CD4-positive, alpha-beta memory T cell (primary cell): ENCODE data around the gene EIF4ENIF1. TPM values are rescaled to one million over a fixed set of nuclear protein-coding genes. Genes with fewer than 3 reads are reported as not detected.

Experiments used
- CTCF ChIA-PET: fragments of 350-600 bp; sonication (Branson Sonifier 250); formaldehyde crosslinking; loops from one replicate; lab custom pipeline; 2021; ENCODE audit warnings: inconsistent platforms; ENCODE audit not compliant: partially characterized antibody; lab: Charles Lee
- POLR2A ChIA-PET: fragments of 350-600 bp; sonication (Branson Sonifier 250); formaldehyde crosslinking; loops from one replicate; lab custom pipeline; 2021; ENCODE audit not compliant: partially characterized antibody; lab: Charles Lee
- DNase-seq, 5 donors: peaks; one replicate each; pipeline versions ENCODE4 v3.0.0 to v3.0.0-alpha.2; 2020 to 2022; ENCODE audit warnings: mixed read lengths in 1 of 5
- H3K27ac ChIP-seq: one replicate; pipeline ENCODE4 v1.7.0; 2013; ENCODE audit warnings: low read depth, low read length
- H3K27me3 ChIP-seq: 2 replicates; pipeline ENCODE4 v1.7.0; 2013; ENCODE audit warnings: mild to moderate bottlenecking, low read length, moderate library complexity; ENCODE audit not compliant: insufficient read depth
- H3K36me3 ChIP-seq: 2 replicates; pipeline ENCODE4 v1.7.0; 2013; ENCODE audit warnings: mild to moderate bottlenecking, low read length, moderate library complexity; ENCODE audit not compliant: insufficient read depth
- H3K4me1 ChIP-seq: 2 replicates; pipeline ENCODE4 v1.7.0; 2013; ENCODE audit warnings: mild to moderate bottlenecking, low read length, moderate library complexity; ENCODE audit not compliant: insufficient read depth
- H3K4me3 ChIP-seq, 2 donors: one replicate each; pipeline ENCODE4 v1.7.0; 2013; ENCODE audit warnings: low read length in 2 of 2, mild to moderate bottlenecking in 1 of 2
- H3K9me3 ChIP-seq, 2 donors: one replicate each; pipeline ENCODE4 v1.7.0; 2013; ENCODE audit warnings: low read length in 2 of 2, control low read depth in 1 of 2; ENCODE audit not compliant: control insufficient read depth in 1 of 2
- H3K27ac Mint-ChIP-seq, 7 donors: one replicate each; pipeline ENCODE4 v1.8.0; 2020 to 2021; ENCODE audit warnings: mixed read lengths in 7 of 7, mild to moderate bottlenecking in 6 of 7, inconsistent platforms in 3 of 7, moderate library complexity in 3 of 7
- H3K27me3 Mint-ChIP-seq, 2 donors: one replicate each; pipeline ENCODE4 v1.8.0; 2020 to 2021; ENCODE audit warnings: mixed read lengths in 2 of 2
- H3K36me3 Mint-ChIP-seq, 2 donors: one replicate each; pipeline ENCODE4 v1.8.0; 2020 to 2021; ENCODE audit warnings: mixed read lengths in 2 of 2, inconsistent platforms in 1 of 2, mild to moderate bottlenecking in 1 of 2
- H3K4me1 Mint-ChIP-seq, 4 donors: one replicate each; pipeline ENCODE4 v1.8.0; 2020 to 2021; ENCODE audit warnings: mixed read lengths in 4 of 4, mild to moderate bottlenecking in 1 of 4
- H3K4me3 Mint-ChIP-seq, 8 donors: one replicate each; pipeline ENCODE4 v1.8.0; 2020 to 2021; ENCODE audit warnings: mixed read lengths in 8 of 8, mild to moderate bottlenecking in 7 of 8, moderate library complexity in 6 of 8, inconsistent platforms in 3 of 8
- H3K9me3 Mint-ChIP-seq, 8 donors: one replicate each; pipeline ENCODE4 v1.8.0; 2020 to 2021; ENCODE audit warnings: mixed read lengths in 8 of 8, mild to moderate bottlenecking in 5 of 8, inconsistent platforms in 3 of 8, moderate library complexity in 1 of 8
- intact Hi-C: fragments of 100-400 bp; cut with micrococcal nuclease; formaldehyde crosslinking; loops from one replicate; pipeline ENCODE4 v1.15.1; 2023
- polyA plus RNA-seq, 2 donors: library from polyadenylated mRNA; unstranded; fragments of 300-500 nt; fragmentation: Illumina TruSeq; gene quantifications; one replicate each; pipeline ENCODE4 v1.2.3, GENCODE V29; 2021
- total RNA-seq, 2 experiments: library from RNA; stranded (reverse); gene quantifications; one replicate each; pipeline ENCODE4 v1.2.3, GENCODE V29; 2021

Gene EIF4ENIF1
- total and polyA plus RNA-seq, 4 experiments from 2014 or later: 6.6 to 50.7 (median 29.6) TPM

DNA sequence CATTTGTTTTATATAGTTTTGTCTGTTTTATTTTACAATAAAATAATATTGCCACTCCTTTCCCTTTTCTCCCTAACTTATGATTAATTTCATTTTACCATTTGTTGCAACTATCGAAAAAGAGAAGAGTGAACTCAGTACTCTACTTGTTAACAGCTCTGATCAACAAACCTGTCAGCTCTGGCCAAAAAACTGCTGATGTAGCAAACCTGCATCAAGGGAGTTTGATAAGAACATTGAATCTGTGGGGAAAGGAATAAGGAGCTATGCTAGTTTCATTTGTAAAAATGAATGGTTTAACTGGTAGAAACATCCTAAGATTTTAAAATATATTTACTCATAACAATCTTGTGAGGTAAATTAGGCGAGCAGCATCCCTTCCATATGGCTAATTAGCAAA lies 42.9 kb downstream of the EIF4ENIF1 start:
- ChIA-PET CTCF (interaction anchor here (0.6 kb wide), 1 partner anchor 353 kb away, joined by 3 read pairs; no protein-coding TSS in a partner anchor), POLR2A (no interaction called here)
- Histone ChIP-seq H3K4me3 (no peak overlapping the region), H3K27me3 (no peaks in the 10 kb centered on the region), H3K36me3 (peaks cover 30% of the 10 kb centered on the region), H3K4me1 (no peaks in the 10 kb centered on the region), H3K9me3 (no peaks in the 10 kb centered on the region), H3K27ac (no peak overlapping the region)
- H3K36me3 Mint-ChIP-seq: peaks cover 20 to 55% of the 10 kb centered on the region in 2 donors
- intact Hi-C loops: no loop called here
- H3K27me3 Mint-ChIP-seq: no peaks in the 10 kb centered on the region
- no peaks in the 10 kb centered on the region for H3K9me3 Mint-ChIP-seq
- H3K4me1 Mint-ChIP-seq: no peaks in the 10 kb centered on the region
- no peak overlapping the region for H3K4me3 Mint-ChIP-seq
- H3K27ac Mint-ChIP-seq: peak overlapping the region in 2 of 7 donors; percentile 51 to 53
- no peak for DNase-seq

- peaks cover 23 to 58% of the 10 kb centered on the region in 2 donors for H3K36me3 Mint-ChIP-seq
- Histone ChIP-seq H3K4me1 (no peaks in the 10 kb centered on the region), H3K9me3 (no peaks in the 10 kb centered on the region), H3K27me3 (no peaks in the 10 kb centered on the region), H3K27ac (no peak overlapping the region), H3K4me3 (no peak overlapping the region), H3K36me3 (peaks cover 33% of the 10 kb centered on the region)
- H3K4me3 Mint-ChIP-seq: no peak overlapping the region
- no peak for DNase-seq
- no peaks in the 10 kb centered on the region for H3K4me1 Mint-ChIP-seq
- no peaks in the 10 kb centered on the region for H3K9me3 Mint-ChIP-seq
- H3K27me3 Mint-ChIP-seq: no peaks in the 10 kb centered on the region
- ChIA-PET POLR2A (interaction anchor here (0.6 kb wide), 1 partner anchor 155 kb away, joined by 3 read pairs; no protein-coding TSS in a partner anchor), CTCF (interaction anchor here (0.6 to 0.7 kb wide), 2 partner anchors 188 to 353 kb away, joined by 3 read pairs; no protein-coding TSS in a partner anchor)
- H3K27ac Mint-ChIP-seq: no peak overlapping the region
- intact Hi-C loops: no loop called here
Observed at GRCh38 chr22:31446208-31446607, 43.4 kb downstream of the EIF4ENIF1 start.

DNA sequence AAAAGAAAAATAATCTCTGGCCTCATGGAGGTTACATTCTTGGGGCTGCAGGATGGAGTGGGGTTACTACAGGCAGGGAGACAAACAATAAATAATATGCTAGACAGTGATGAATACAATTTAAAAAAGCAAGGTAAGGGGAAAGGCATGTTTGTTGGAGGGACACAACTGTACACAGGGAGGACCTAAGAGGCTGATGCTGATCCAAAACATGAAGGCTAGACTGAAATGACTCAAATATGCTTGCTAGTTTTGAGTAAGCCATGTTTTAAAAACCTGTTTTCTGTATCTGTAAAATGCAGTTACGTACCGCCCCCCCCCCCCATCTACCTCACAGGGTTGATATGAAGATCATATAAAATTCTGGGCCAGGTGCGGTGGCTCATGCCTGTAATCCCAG lies 44.0 kb downstream of the EIF4ENIF1 start:
- Mint-ChIP-seq H3K27ac (peak overlapping the region in 3 of 7 donors; percentile 11 to 49 (median 44)), H3K27me3 (no peaks in the 10 kb centered on the region), H3K4me1 (no peaks in the 10 kb centered on the region), H3K9me3 (no peaks in the 10 kb centered on the region), H3K36me3 (peaks cover 23 to 61% of the 10 kb centered on the region in 2 donors), H3K4me3 (no peak overlapping the region)
- Histone ChIP-seq H3K36me3 (peaks cover 36% of the 10 kb centered on the region), H3K4me3 (no peak overlapping the region), H3K27me3 (no peaks in the 10 kb centered on the region), H3K4me1 (no peaks in the 10 kb centered on the region), H3K9me3 (no peaks in the 10 kb centered on the region), H3K27ac (no peak overlapping the region)
- intact Hi-C loops: no loop called here
- no peak for DNase-seq
- ChIA-PET CTCF (interaction anchor here (0.7 kb wide), 1 partner anchor 188 kb away, joined by 3 read pairs; no protein-coding TSS in a partner anchor), POLR2A (interaction anchor here (0.6 kb wide), 1 partner anchor 154 kb away, joined by 3 read pairs; no protein-coding TSS in a partner anchor)

DNA sequence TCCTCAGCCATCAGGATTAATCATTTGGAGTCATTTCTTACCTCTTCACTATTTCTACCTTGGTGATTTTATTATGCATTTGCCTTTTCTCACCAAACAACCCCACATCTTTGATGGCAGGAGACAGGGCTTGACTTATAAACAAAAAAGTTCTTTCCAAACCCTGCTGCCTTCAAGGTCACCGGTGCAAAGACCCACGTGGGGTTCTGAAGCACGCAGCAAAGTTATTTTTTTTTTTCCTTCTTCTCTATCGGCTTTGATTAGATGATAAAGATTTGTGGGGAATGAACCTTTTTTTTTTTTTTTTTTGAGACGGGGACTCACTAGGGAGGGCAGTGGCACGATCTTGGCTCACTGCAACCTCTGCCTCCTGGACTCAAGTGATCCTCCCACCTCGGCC lies 46.1 kb downstream of the EIF4ENIF1 start:
- Mint-ChIP-seq H3K4me3 (no peak overlapping the region), H3K36me3 (peaks cover 30 to 75% of the 10 kb centered on the region in 2 donors), H3K4me1 (no peaks in the 10 kb centered on the region), H3K27ac (peak overlapping the region in 1 of 7 donors; percentile 11), H3K9me3 (no peaks in the 10 kb centered on the region), H3K27me3 (no peaks in the 10 kb centered on the region)
- DNase-seq: no peak
- Histone ChIP-seq H3K4me1 (no peaks in the 10 kb centered on the region), H3K27me3 (no peaks in the 10 kb centered on the region), H3K27ac (no peak overlapping the region), H3K36me3 (peaks cover 50% of the 10 kb centered on the region), H3K9me3 (no peaks in the 10 kb centered on the region), H3K4me3 (no peak overlapping the region)
- CTCF ChIA-PET: interaction anchor here (1.1 kb wide), 1 partner anchor 8 kb away, joined by 4 read pairs; no protein-coding TSS in a partner anchor
- intact Hi-C loops: no loop called here
- POLR2A ChIA-PET: no interaction called here

DNA sequence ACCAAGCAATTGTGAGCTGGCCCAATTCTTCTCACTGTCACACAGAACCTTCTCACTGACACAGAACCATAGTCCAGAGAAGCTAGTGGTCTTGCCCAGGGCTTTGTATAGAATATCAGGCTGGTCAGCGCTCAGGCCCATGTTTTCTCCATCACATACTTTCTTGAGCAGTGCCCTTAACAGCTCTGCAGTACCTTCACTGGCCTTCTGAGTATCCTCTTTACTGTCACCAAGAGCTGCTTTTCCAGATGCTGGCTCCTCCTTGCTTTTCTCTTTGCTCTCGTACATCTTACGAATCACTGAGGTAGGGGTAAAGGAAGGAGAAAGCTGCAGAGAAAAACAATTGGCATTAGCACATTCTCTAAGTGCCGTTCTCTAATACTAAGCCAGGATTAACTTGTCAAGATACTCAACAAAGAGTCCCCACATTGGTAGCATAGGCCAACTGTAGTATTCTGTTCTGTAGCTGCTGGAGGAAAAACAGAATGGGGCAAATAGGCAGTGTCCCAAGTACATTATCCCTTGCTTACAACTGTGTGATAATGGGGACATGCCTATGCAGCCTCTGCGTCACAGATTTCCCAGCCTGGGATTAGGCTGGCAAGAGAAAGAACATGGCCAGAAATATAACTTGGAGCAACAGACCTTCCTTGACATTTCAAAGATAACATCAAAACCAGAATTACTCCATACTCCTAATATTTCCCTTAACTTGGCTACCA lies 46.7 kb downstream of the EIF4ENIF1 start:
- Mint-ChIP-seq H3K27ac (peak overlapping the region in 3 of 7 donors; percentile 11 to 69 (median 57)), H3K4me3 (no peak overlapping the region), H3K27me3 (no peaks in the 10 kb centered on the region), H3K9me3 (no peaks in the 10 kb centered on the region), H3K36me3 (peaks cover 26 to 75% of the 10 kb centered on the region in 2 donors), H3K4me1 (no peaks in the 10 kb centered on the region)
- H3K27ac ChIP-seq: no peak overlapping the region
- peaks cover 55% of the 10 kb centered on the region for H3K36me3 ChIP-seq
- no peaks in the 10 kb centered on the region for H3K9me3 ChIP-seq
- DNase-seq: no peak
- no peaks in the 10 kb centered on the region for H3K4me1 ChIP-seq
- no peak overlapping the region for H3K4me3 ChIP-seq
- intact Hi-C loops: no loop called here
- no peaks in the 10 kb centered on the region for H3K27me3 ChIP-seq
- ChIA-PET CTCF (interaction anchor here (1.1 kb wide), 1 partner anchor 9 kb away, joined by 4 read pairs; no protein-coding TSS in a partner anchor), POLR2A (no interaction called here)

- no peak for DNase-seq
- Mint-ChIP-seq H3K4me3 (no peak overlapping the region), H3K9me3 (no peaks in the 10 kb centered on the region), H3K4me1 (no peaks in the 10 kb centered on the region), H3K27ac (peak overlapping the region in 3 of 7 donors; percentile 32 to 73 (median 51)), H3K27me3 (no peaks in the 10 kb centered on the region), H3K36me3 (peaks cover 34 to 84% of the 10 kb centered on the region in 2 donors)
- Histone ChIP-seq H3K9me3 (no peaks in the 10 kb centered on the region), H3K27me3 (no peaks in the 10 kb centered on the region), H3K36me3 (peaks cover 67% of the 10 kb centered on the region), H3K27ac (no peak overlapping the region), H3K4me1 (no peaks in the 10 kb centered on the region), H3K4me3 (no peak overlapping the region)
- ChIA-PET POLR2A (no interaction called here), CTCF (no interaction called here)
- intact Hi-C loops: no loop called here
Observed at GRCh38 chr22:31441652-31442051, 48.0 kb downstream of the EIF4ENIF1 start.

DNA sequence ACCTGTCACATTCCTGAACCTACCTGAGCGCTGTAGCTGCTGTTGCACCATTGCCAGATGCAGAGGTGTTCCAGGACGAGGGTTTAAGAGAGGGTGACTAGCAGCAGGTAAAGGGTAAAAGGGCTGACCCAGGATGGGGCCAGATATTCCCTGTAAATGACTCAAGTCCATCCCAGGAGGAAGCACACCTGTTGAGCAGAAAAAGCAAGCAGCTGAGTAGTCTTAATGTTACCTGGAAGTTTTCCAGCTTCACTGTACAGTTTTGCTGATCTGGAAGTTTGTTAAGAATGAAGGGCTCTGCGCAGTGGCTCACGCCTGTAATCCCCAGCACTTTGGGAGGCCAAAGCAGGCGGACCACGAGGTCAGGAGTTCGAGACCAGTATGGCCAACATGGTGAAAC lies 49.0 kb downstream of the EIF4ENIF1 start:
- intact Hi-C loops: no loop called here
- Histone ChIP-seq H3K9me3 (no peaks in the 10 kb centered on the region), H3K4me3 (no peak overlapping the region), H3K36me3 (peaks cover 76% of the 10 kb centered on the region), H3K27ac (no peak overlapping the region), H3K4me1 (no peaks in the 10 kb centered on the region), H3K27me3 (no peaks in the 10 kb centered on the region)
- DNase-seq: no peak
- Mint-ChIP-seq H3K4me3 (no peak overlapping the region), H3K4me1 (no peaks in the 10 kb centered on the region), H3K27me3 (no peaks in the 10 kb centered on the region), H3K27ac (peak overlapping the region in 2 of 7 donors; percentile 3 to 33), H3K9me3 (no peaks in the 10 kb centered on the region), H3K36me3 (peaks cover 34 to 92% of the 10 kb centered on the region in 2 donors)
- ChIA-PET CTCF (interaction anchor here (0.5 kb wide), 1 partner anchor 26 kb away, joined by 3 read pairs; no protein-coding TSS in a partner anchor), POLR2A (no interaction called here)
